ENCODE results near the gene RNF182. TPM values are rescaled to one million over a fixed set of nuclear protein-coding genes. Genes with fewer than 3 reads are reported as not detected.

Gene RNF182
- total and polyA plus RNA-seq, 9 of the 15 experiments (the other 6 are each of a cell fraction or from before 2014, with no cell fraction given): 12.8 to 22.8 (median 17.5) TPM

DNA sequence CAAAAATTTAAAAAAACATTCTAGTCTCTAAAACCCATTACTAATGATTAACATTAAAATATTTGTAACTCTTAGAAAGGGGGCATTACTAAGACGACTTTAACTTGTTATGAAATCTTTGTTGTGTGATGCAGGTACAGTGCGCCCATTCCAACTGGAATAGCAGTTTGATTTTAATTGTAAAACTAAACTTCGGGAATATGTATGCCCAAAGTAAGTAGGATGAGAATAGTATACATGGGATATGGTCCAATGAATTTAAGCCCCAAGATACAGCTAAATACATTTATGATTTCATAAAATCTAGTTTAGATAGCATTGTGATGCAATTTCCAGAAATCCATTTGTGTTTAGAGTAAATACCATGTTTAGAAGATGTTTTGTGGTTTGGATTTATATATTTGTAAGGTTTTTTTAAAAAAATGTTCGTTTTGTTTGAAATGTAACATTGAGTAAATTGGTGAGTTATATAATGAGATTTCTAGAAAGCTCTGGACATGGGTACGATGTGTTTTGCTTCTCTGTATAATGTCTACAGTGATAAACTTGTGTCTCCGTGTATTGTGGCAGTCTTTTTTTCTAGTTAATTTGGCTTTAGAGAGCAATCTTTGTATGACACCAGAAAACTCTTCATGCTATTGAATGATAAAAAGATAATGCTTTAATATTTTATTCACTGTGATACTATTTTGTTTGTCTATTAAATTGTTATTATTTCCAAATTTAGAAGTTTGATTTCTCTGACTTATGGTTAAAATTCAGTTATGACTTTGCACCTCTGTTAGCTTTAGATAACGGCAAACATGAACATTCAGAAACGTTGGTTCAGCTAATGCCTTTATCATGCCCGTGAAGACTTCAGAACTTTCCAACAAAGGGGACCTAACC lies 54.8 kb downstream of the RNF182 start (continued):
- TF ChIP-seq, protein P1, sequence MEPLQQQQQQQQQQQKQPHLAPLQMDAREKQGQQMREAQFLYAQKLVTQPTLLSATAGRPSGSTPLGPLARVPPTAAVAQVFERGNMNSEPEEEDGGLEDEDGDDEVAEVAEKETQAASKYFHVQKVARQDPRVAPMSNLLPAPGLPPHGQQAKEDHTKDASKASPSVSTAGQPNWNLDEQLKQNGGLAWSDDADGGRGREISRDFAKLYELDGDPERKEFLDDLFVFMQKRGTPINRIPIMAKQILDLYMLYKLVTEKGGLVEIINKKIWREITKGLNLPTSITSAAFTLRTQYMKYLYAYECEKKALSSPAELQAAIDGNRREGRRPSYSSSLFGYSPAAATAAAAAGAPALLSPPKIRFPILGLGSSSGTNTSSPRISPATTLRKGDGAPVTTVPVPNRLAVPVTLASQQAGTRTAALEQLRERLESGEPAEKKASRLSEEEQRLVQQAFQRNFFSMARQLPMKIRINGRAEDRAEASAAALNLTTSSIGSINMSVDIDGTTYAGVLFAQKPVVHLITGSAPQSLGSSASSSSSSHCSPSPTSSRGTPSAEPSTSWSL (CRISPR knock-in tag; IDR thresholded peaks at IDR 0.05; ENCODE audit: borderline replicate concordance): no peak
- TF ChIP-seq NCOA1 (IDR thresholded peaks at IDR 0.05; ENCODE audit: low read depth) (peak; percentile 30; the same call in 1 of the 2 replicates), SPI1 (IDR thresholded peaks at IDR 0.05; ENCODE audit: borderline replicate concordance, low read depth, low read length) (no peak), GATAD2B (IDR thresholded peaks at IDR 0.05; ENCODE audit: borderline replicate concordance) (no peak; the same call in 1 of the 2 replicates), ZNF561 (CRISPR knock-in tag; conservative IDR thresholded peaks at IDR 0.05) (no peak), ZNF41 (CRISPR knock-in tag; conservative IDR thresholded peaks at IDR 0.05) (0 out of 2 replicates have a peak, but pooled peaks have one; percentile 61), DMBX1 (CRISPR knock-in tag; IDR thresholded peaks at IDR 0.05; ENCODE audit: borderline replicate concordance) (peak; percentile 9; the same call in 1 of the 2 replicates), EP300 (IDR thresholded peaks at IDR 0.05; ENCODE audit: low read length) (peak; percentile 99), EP400 (IDR thresholded peaks at IDR 0.05) (peak; percentile 30)
- TF ChIP-seq, protein P2, sequence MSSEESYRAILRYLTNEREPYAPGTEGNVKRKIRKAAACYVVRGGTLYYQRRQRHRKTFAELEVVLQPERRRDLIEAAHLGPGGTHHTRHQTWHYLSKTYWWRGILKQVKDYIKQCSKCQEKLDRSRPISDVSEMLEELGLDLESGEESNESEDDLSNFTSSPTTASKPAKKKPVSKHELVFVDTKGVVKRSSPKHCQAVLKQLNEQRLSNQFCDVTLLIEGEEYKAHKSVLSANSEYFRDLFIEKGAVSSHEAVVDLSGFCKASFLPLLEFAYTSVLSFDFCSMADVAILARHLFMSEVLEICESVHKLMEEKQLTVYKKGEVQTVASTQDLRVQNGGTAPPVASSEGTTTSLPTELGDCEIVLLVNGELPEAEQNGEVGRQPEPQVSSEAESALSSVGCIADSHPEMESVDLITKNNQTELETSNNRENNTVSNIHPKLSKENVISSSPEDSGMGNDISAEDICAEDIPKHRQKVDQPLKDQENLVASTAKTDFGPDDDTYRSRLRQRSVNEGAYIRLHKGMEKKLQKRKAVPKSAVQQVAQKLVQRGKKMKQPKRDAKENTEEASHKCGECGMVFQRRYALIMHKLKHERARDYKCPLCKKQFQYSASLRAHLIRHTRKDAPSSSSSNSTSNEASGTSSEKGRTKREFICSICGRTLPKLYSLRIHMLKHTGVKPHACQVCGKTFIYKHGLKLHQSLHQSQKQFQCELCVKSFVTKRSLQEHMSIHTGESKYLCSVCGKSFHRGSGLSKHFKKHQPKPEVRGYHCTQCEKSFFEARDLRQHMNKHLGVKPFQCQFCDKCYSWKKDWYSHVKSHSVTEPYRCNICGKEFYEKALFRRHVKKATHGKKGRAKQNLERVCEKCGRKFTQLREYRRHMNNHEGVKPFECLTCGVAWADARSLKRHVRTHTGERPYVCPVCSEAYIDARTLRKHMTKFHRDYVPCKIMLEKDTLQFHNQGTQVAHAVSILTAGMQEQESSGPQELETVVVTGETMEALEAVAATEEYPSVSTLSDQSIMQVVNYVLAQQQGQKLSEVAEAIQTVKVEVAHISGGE (CRISPR knock-in tag; IDR thresholded peaks at IDR 0.05): peak in 1 of 3 experiments; percentile 41; a peak in 2 of 6 replicates
- TF ChIP-seq, protein P3, sequence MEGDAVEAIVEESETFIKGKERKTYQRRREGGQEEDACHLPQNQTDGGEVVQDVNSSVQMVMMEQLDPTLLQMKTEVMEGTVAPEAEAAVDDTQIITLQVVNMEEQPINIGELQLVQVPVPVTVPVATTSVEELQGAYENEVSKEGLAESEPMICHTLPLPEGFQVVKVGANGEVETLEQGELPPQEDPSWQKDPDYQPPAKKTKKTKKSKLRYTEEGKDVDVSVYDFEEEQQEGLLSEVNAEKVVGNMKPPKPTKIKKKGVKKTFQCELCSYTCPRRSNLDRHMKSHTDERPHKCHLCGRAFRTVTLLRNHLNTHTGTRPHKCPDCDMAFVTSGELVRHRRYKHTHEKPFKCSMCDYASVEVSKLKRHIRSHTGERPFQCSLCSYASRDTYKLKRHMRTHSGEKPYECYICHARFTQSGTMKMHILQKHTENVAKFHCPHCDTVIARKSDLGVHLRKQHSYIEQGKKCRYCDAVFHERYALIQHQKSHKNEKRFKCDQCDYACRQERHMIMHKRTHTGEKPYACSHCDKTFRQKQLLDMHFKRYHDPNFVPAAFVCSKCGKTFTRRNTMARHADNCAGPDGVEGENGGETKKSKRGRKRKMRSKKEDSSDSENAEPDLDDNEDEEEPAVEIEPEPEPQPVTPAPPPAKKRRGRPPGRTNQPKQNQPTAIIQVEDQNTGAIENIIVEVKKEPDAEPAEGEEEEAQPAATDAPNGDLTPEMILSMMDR (IDR thresholded peaks at IDR 0.05 in 2 of 3, conservative IDR thresholded peaks at IDR 0.05 in 1 of 3; ENCODE audit: insufficient read depth in 2 of 3, low read depth in 1 of 3, low read length in 3 of 3): peak in 1 of 3 experiments; percentile 3; a peak in 1 of 6 replicates
- TF ChIP-seq, protein P4, sequence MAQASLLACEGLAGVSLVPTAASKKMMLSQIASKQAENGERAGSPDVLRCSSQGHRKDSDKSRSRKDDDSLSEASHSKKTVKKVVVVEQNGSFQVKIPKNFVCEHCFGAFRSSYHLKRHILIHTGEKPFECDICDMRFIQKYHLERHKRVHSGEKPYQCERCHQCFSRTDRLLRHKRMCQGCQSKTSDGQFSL (CRISPR knock-in tag; IDR thresholded peaks at IDR 0.05): no peak
- TF ChIP-seq, protein P4 (tag; IDR thresholded peaks at IDR 0.05): no peak
